Measurements from ENCODE around the gene ATP8B4. TPM values are rescaled to one million over a fixed set of nuclear protein-coding genes. Genes with fewer than 3 reads are reported as not detected.

Gene ATP8B4
- total and polyA plus RNA-seq, 2 donors (not counting 1 experiment from before 2014, with no cell fraction given) = 3.5 to 19.5 TPM

DNA sequence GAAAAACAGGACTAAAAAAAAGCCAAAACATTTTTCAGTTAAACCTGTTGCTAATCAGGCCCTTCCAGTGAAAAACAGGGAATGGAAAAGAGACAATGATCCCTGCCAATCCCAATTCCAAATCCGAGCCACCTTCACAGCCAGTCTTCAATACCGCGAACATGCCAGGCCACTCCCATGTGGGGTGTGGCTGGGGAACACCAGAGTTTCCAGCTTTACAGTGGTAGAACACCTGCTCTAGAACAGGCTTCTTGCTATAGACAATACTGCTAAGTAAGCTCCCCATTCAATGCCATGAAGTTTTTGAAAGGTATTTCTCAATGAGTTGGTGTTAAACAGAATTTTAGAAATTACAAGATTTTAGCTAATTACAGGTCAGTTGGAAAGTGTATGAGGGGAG lies 228.3 kb downstream of the ATP8B4 start:
- H3K79me2 ChIP-seq (ENCODE audit: control insufficient read depth, insufficient read depth, low read length) = no peaks in the 10 kb centered on the region
- no peak for TF ChIP-seq EZH2 (IDR thresholded peaks at IDR 0.05; ENCODE audit: low read length, missing control alignments)
- TF ChIP-seq, protein P1, sequence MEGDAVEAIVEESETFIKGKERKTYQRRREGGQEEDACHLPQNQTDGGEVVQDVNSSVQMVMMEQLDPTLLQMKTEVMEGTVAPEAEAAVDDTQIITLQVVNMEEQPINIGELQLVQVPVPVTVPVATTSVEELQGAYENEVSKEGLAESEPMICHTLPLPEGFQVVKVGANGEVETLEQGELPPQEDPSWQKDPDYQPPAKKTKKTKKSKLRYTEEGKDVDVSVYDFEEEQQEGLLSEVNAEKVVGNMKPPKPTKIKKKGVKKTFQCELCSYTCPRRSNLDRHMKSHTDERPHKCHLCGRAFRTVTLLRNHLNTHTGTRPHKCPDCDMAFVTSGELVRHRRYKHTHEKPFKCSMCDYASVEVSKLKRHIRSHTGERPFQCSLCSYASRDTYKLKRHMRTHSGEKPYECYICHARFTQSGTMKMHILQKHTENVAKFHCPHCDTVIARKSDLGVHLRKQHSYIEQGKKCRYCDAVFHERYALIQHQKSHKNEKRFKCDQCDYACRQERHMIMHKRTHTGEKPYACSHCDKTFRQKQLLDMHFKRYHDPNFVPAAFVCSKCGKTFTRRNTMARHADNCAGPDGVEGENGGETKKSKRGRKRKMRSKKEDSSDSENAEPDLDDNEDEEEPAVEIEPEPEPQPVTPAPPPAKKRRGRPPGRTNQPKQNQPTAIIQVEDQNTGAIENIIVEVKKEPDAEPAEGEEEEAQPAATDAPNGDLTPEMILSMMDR (conservative IDR thresholded peaks at IDR 0.05 in 1 of 2, IDR thresholded peaks at IDR 0.05 in 1 of 2; ENCODE audit: low read depth in 1 of 2, low read length in 2 of 2) = no peak
- H3K9ac ChIP-seq (ENCODE audit: insufficient read depth, low read length) = no peak overlapping the region
- H4K20me1 ChIP-seq (ENCODE audit: control insufficient read depth, extremely low read depth, insufficient read depth, low read length) = no peaks in the 10 kb centered on the region
- no peak overlapping the region for H2AFZ ChIP-seq (ENCODE audit: low read length)
- no peaks in the 10 kb centered on the region for H3K4me1 ChIP-seq (ENCODE audit: control insufficient read depth, extremely low read depth, insufficient read depth, low read length)
- H3K36me3 ChIP-seq (ENCODE audit: control insufficient read depth, insufficient read depth, low read length) = no peaks in the 10 kb centered on the region
- DNase-seq (ENCODE audit: low read depth in 2 of 2) = no peak
- no peaks in the 10 kb centered on the region for H3K9me3 ChIP-seq (ENCODE audit: control insufficient read depth, insufficient read depth, low read depth, low read length)
- no peak overlapping the region for H3K27ac ChIP-seq (ENCODE audit: insufficient read depth, low read length)
- H3K27me3 ChIP-seq (ENCODE audit: control insufficient read depth, insufficient read depth, low read length) = no peaks in the 10 kb centered on the region
- H3K4me2 ChIP-seq (ENCODE audit: extremely low read depth, insufficient read depth, low read length) = no peak overlapping the region
- no peak overlapping the region for H3K4me3 ChIP-seq (replicated peaks in 1 of 4; ENCODE audit: control extremely low read depth in 1 of 4, insufficient read depth in 1 of 4, low read depth in 3 of 4, low read length in 4 of 4)

- Histone ChIP-seq H3K4me2 (ENCODE audit: extremely low read depth, insufficient read depth, low read length) (no peak overlapping the region), H3K4me3 (replicated peaks in 1 of 4; ENCODE audit: control extremely low read depth in 1 of 4, insufficient read depth in 1 of 4, low read depth in 3 of 4, low read length in 4 of 4) (no peak overlapping the region), H3K36me3 (ENCODE audit: control insufficient read depth, insufficient read depth, low read length) (no peaks in the 10 kb centered on the region), H3K27ac (ENCODE audit: insufficient read depth, low read length) (no peak overlapping the region), H2AFZ (ENCODE audit: low read length) (no peak overlapping the region), H3K9me3 (ENCODE audit: control insufficient read depth, insufficient read depth, low read depth, low read length) (no peaks in the 10 kb centered on the region), H3K4me1 (ENCODE audit: control insufficient read depth, extremely low read depth, insufficient read depth, low read length) (no peaks in the 10 kb centered on the region), H3K9ac (ENCODE audit: insufficient read depth, low read length) (no peak overlapping the region), H4K20me1 (ENCODE audit: control insufficient read depth, extremely low read depth, insufficient read depth, low read length) (no peaks in the 10 kb centered on the region), H3K79me2 (ENCODE audit: control insufficient read depth, insufficient read depth, low read length) (no peaks in the 10 kb centered on the region), H3K27me3 (ENCODE audit: control insufficient read depth, insufficient read depth, low read length) (no peaks in the 10 kb centered on the region)
- no peak for DNase-seq (ENCODE audit: low read depth in 2 of 2)
- TF ChIP-seq, protein P1 (conservative IDR thresholded peaks at IDR 0.05 in 1 of 2, IDR thresholded peaks at IDR 0.05 in 1 of 2; ENCODE audit: low read depth in 1 of 2, low read length in 2 of 2) = no peak
- TF ChIP-seq EZH2 (IDR thresholded peaks at IDR 0.05; ENCODE audit: low read length, missing control alignments) = no peak
These were observed 229.5 kb downstream of the ATP8B4 start for GRCh38 chr15:49889536-49889935.

DNA sequence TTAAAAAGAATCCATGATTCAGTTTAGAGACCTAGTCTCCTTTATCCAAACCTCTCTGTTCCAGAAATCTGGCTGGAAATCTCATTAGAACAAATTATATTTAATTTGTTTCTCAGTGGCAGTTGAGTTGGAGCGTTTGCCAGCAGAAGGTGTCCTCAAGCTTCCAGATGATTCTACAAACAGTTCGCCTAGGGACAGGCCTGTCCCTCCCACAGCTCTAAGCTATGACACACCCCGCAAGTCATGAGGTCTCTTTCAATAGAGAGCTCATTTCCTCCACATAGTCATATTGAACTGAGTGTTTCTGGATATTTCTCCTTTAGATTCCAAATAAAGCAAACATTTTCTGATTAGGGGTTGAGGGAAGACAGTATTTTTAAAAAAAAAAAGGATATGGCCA lies 230.3 kb downstream of the ATP8B4 start:
- no peak for DNase-seq (ENCODE audit: low read depth in 2 of 2)
- Histone ChIP-seq H3K9ac (ENCODE audit: insufficient read depth, low read length) (no peak overlapping the region), H3K27ac (ENCODE audit: insufficient read depth, low read length) (no peak overlapping the region), H2AFZ (ENCODE audit: low read length) (no peak overlapping the region), H3K36me3 (ENCODE audit: control insufficient read depth, insufficient read depth, low read length) (no peaks in the 10 kb centered on the region), H3K9me3 (ENCODE audit: control insufficient read depth, insufficient read depth, low read depth, low read length) (no peaks in the 10 kb centered on the region), H3K4me3 (replicated peaks in 1 of 4; ENCODE audit: control extremely low read depth in 1 of 4, insufficient read depth in 1 of 4, low read depth in 3 of 4, low read length in 4 of 4) (no peak overlapping the region), H3K79me2 (ENCODE audit: control insufficient read depth, insufficient read depth, low read length) (no peaks in the 10 kb centered on the region), H4K20me1 (ENCODE audit: control insufficient read depth, extremely low read depth, insufficient read depth, low read length) (no peaks in the 10 kb centered on the region), H3K4me2 (ENCODE audit: extremely low read depth, insufficient read depth, low read length) (no peak overlapping the region), H3K27me3 (ENCODE audit: control insufficient read depth, insufficient read depth, low read length) (no peaks in the 10 kb centered on the region), H3K4me1 (ENCODE audit: control insufficient read depth, extremely low read depth, insufficient read depth, low read length) (no peaks in the 10 kb centered on the region)
- TF ChIP-seq, protein P1 (conservative IDR thresholded peaks at IDR 0.05 in 1 of 2, IDR thresholded peaks at IDR 0.05 in 1 of 2; ENCODE audit: low read depth in 1 of 2, low read length in 2 of 2) = no peak
- no peak for TF ChIP-seq EZH2 (IDR thresholded peaks at IDR 0.05; ENCODE audit: low read length, missing control alignments)
